GM19351 (cell line): ENCODE results near the gene KCNB1.

Experiments used
- ATAC-seq: cut with Tn5 transposase; IDR thresholded peaks from one replicate; pipeline ENCODE4 v1.9.1; 2021; ENCODE audit warnings: mild to moderate bottlenecking, moderate library complexity; ENCODE audit not compliant: unreplicated experiment

The KCNB1 gene

DNA sequence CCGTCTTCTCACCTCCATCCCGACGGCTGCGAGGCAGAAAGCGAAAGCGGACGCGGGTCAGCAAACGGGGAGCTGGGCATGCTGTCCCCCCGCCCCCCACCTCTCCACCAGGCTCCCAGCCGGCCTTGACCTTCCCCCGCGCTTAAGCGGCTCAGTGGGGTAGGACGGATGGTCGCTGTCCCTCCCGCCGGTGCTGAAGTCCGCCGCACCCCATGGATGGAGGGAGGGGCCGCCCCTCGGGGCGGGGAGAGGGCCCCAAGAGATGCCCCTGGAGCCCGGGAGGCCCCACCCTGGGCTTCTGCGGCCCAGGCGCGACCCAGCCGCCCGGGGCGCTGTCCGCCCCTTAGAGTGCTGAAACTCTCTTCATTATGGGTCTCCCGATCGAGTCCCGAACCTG lies at the start of gene KCNB1:
Gene KCNB1, minus strand, starts transcription at position 48 of the 397 bp plus-strand sequence. CDS start 188 bp downstream, outside the sequence.
- no peak for ATAC-seq

DNA sequence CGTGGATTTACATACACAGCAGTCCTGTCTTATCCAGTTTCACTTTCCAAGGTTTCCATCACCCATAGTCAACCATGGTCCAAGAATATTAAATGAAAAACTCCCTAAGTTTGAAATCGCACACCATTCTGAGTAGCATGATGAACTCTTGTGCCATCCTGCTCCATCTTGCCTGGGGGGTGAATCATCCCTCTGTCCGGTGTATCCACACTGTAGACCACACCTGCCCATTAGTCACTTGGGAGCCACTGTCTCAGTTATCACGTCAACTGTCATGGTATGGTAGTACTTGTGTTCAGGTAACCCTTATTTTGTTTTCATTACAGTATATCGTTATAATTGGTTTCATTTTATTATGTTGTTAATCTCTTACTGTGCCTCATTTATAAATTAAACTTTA lies 47.0 kb upstream of the KCNB1 start:
- no peak for ATAC-seq

DNA sequence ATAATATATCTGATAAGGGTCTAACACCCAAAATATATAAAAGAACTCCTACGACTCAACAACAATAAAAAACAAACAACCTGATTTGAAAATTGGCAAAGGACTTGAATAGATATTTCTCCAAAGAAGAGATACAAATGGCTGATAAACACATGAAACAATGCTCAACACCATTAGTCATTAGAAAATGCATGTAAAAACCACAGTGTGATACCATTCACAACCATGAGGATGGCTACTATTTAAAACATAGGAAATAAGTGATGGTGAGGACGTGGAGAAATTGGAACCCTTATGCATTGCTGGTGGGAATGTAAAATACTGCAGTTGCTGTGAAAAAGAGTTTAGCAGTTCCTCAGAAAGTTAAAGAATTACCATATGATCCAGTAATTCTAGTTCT lies 44.1 kb upstream of the KCNB1 start:
- no peak for ATAC-seq

DNA sequence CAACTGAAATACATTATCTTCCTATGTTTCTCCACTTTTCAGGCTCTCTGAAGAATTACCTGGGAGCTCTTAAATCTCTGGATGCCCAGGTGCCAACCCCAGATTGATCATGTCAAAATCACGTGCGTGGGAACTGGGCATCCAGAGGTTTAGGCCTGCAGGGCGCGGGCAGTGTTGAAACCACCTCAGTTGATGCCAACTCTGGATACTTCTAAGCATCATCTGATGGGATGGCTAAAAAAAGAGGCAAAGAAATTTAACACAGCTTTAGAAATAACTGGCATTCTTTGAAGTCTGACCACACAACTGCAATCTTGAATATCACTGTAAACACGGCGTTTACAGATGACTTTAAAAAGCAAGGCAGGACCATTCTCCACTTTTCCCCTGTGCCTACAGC lies 43.6 kb upstream of the KCNB1 start:
- no peak for ATAC-seq

DNA sequence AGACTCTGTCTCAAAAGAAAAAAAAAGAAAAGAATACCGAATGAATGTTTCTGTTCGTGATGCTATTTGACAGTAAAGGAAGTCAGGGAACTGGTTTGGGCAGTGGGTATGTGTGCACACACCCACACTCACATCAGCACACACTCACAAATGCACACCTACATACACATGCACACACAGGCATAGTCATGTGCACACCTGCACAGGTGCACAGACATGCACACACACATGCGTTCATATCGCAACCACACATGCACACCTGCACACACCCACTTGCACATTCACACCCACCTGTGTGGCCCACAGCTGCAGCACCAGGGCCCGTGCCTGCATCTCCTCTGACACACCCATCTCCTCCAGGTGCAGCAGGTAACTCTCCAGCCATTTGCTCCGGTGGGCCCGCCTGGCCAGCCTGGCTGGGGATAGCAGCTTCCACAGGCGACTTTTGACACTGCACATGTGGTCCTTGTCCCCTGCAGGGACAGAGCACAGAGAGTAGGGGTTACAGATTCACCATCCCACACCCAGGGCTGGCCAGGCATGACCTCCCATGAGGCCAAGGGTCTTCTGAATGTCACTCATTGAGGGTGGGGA lies 41.4 kb upstream of the KCNB1 start:
- ATAC-seq = no peak

- ATAC-seq = no peak
Observed at GRCh38 chr20:49521356-49521755, 38.9 kb upstream of the KCNB1 start.

DNA sequence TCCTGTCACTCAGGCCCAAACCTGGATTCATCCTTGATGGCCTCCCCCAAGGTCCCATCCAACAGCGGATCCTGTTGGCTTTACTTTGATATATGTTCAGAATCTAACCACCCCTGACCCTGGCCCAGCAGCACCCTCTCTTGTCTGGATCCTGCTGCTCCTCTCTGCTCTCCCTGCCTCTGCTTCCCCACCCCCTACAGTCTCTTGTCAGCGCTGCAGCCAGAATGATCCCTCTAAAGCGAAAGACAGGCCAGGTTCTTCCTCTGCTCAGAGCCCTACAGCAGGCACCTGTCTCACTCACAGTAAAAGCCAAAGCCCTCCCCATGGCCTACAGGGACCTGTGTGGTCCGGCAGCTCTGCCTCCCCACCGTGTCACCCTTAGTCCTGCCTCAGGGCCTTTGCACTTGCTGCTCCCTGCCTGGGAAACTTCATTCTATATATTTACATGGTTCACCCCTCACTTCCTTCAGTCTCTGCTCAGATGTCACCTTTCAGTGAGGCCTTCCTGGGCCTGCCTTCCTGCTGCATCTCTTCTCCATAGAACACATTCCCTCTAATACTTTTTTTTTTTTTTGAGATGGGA lies 37.4 kb upstream of the KCNB1 start:
- ATAC-seq = no peak

DNA sequence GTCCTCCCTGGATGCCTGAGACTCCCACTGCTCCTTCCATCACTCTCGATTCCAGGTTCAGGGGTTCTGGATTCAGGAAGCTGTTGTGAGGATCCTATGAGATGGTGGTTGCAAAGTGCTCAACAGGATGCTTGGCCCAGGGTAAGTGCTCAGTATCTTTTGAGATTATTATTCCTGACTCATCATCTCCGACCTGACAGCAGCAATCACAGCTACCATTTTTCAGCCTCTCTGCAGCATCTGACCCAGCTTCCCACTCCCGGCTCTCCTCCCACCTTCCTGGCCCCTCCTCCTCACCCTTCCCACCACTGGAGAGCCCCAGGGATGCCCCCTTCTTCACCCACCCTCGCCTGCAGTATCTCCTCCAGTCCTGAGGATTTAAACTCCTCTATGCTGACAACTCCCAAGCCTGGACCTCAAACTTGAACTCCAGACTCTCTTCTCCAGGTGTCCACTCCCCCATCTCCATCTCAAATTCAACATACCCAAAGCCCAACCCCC lies 36.8 kb upstream of the KCNB1 start:
- no peak for ATAC-seq

DNA sequence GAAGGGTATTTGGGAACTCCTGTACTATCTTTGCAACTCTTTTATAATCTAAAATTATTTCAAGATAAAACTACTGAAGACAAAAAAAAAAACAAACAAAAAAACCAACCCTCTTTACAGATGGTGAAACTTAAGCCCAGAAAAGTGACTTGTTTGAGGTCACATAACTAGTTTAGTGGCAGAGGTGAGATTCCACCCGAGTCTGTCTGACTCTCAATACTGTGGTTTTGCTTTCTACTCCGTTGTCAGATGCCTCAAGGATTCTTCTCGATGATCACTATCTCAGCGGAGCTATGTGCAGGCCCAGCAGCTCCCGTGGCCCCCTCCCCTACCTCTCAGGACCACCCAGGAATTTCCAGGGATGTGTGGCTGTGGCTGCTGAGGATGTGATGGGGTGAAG lies 36.1 kb upstream of the KCNB1 start:
- ATAC-seq = no peak

- ATAC-seq = no peak
Observed at GRCh38 chr20:49517805-49518100, 35.3 kb upstream of the KCNB1 start.

DNA sequence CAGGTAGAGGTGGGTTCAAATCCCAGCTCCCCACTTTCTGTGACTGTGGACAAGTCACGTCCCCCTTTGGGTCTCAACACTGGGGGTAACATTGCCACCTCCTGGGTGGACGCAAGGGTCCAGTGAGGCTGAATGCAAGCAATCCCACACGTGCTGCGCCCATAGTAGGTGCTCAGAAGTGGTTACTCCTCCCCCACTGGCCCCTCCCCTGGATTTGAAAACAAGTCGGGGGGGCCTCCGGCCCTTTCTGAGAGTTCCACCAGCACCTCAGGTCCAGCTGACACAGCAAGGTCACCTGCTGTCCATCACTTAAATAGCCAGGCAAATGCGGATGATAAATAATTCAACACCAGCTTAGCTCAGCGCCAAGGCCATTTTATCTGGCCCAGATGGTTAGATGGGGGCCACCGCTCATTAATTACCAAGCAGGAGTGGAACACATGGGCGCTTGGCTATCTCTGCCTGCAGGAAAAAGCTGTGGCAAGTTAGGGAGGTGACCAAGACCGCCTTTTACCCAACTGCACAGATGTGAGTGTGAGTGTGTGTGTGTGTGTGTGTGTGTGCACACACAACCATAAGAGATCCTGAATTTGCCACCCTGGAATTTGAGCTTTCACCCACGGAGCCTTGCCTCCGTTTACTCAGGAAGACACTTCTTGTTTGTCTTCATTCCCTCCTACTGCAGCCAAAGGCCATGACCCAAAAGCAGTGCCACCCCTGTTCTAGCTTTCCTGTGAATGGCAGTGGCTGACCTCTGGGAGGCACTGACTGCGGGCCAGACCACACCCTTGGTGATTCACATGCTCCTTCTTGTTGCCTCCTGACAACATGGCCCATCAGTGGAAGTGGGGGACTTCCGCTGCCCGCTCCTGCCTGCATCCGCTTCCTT lies 34.7 kb upstream of the KCNB1 start:
- ATAC-seq = no peak

DNA sequence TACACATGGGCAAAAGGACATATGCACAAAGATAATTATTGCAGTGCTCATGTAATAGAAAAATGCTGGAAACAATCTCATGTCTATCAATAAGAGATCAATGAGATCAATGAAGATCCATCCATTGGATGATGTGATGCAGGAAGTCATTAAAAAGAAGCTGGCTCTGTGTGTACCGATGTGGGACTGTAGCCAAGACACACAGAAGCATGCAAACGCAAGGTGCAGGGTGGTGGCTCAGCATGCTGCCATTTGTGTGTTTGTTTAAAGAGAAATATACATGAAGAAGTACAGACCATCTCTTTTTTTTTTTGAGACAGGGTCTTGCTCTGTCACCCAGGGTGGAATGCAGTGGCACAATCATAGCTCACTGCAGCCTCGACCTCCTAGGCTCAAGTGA lies 33.1 kb upstream of the KCNB1 start:
- no peak for ATAC-seq

DNA sequence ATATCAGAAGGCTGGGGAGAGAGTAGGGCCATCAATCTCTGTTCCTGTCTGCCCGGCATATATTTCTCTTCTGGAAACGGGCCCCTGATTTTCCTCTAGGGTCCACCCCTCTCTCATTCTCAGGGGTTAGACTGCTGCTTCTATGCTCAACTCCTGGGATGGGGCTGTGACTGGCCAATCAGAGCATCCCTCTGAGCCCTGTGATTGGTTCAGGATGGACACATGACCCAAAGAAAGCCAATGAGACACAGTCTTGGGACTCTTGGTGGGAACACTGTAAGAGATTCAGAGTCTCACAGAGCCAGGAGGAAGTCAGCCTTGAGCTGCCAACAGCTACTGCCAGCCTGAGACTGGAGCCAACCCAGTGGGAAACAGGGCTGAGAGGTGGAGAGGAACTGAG lies 31.0 kb upstream of the KCNB1 start:
- no peak for ATAC-seq

GRCh38 chr20:49513009-49513408 lies 30.5 kb upstream of the KCNB1 start:
- ATAC-seq = no peak

DNA sequence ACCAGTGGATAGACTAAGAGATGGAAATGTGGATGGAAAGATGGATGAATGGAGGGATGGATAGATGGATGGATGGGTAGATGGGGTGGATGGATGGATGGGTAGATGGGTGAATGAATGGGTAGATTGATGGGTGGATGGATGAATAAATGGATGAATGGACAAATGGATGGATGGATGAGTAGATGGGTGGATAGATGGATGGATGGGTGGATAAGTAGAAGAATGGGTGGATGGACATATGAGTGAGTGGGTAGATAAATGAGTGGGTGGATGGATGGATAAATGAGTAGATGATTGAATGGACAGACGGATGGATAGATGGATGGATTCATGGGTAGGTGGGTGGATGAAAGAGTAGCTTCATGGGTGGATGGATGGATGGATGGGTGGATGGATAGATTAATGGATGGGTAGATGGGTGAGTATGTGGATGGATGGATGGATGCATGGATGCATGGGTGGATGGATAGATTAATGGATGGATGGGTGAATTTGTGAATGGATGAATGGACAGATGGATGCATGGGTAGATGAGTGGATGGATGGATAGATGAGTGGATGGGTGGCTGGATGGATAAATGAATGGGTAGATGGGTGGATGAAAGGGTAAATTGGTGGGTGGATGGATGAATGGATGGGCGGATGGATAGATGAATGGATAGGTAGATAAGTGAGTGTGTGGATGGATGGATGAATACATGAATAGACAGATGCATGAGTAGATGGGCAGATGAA lies 29.5 kb upstream of the KCNB1 start:
- no peak for ATAC-seq

DNA sequence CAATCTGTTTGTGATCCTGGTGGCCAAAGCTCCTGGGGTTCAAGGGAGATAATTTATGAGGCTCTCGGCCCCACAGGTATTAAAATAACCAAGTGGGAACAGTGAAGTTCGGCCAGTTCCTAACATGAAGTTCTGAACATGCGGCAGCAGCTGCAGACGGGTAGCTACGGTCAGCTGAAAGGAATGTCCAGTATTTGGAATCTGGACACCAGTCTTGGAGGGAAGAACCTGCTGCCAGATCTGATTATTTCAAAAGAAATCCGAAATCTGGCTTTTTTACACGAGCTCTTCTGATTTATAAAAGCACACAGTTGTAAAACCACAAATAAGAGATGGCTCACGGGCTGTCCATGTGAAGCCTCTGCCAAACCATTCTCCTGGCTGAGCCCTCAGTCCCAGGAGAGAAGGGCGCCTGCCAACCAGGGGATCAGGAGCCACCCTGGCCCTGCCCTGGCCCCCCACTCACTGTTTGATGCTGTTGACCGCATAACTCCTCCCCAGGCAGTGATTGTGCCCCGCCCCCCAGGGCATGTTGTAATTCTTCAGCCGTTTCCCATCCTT lies 28.2 kb upstream of the KCNB1 start:
- ATAC-seq = no peak

GRCh38 chr20:49508435-49509199 lies 26.1 kb upstream of the KCNB1 start:
- ATAC-seq = no peak

DNA sequence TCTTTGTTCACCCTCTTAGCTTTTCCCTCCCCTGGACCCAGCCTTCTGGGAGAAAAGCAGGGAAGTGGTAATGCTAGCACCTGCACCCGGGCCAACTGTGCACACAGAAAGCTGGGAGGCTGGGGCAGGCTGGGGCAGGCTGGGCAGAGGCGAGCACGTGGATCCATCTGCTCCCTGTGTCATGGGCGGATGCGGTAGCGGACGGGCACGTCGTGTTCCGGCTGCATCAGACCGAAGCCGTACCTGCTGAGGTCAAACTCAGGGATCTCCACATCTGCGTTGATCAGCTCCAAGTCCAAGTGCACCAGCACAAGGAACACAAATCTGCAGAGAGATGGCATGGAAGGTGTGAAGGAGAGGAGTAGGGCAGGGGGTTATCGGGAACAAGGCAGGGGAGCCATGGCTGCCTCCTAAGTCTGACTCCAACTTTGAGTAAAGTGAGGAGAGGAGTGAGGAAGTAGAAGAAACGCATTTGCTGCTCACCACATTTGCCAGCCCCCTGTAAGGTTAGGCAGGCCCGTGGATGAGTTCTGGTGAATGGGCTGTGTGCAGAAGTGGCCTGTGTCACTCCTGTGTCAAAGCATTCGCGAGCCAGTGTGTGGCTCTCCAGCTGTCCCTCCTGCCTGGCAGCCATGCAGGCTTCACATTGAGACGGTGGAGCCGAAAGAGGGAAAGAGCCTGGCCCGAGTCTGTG lies 25.4 kb upstream of the KCNB1 start:
- ATAC-seq = no peak

DNA sequence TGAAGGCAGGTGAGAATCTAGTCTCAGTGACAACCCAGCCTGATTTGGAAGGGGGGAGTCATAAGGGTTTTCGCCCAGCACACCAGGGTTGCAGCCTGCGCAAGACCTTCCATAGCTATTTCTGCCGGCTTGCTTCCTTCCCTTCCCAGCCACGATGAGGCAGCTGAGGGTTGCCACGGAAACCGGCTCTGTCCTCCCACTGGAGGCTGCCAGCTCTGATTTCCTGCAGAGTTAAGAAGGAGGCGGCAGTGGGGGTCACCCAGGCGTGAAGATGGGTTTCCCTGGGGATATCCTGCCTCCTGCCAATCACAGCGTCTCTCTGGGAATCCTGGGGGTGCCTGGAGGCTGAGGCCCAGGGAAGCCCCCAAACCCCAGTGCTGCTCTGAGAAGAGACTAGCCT lies 23.1 kb upstream of the KCNB1 start:
- no peak for ATAC-seq

DNA sequence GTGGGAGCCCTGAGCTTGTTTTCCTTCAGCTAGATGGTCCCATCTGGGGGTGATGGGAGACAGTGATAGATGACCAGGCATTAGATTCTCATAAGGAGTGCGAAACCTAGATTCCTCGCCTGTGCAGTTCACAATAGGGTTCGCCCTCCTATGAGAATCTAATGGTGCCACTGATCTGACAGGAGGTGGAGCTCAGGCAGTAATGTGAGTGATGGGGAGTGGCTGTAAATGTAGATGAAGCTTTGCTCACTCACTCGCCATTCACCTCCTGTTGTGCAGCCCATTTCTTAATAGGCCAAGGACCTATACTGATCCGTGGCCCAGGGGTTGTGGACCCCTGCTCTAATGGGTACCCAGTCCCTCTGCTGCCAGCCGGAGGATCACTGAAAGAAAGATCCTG lies 20.7 kb upstream of the KCNB1 start:
- ATAC-seq = no peak
